Testis (tissue), 3 donors: ENCODE data around the gene NTM. TPM values are rescaled to one million over a fixed set of nuclear protein-coding genes. Genes with fewer than 3 reads are reported as not detected.
A peak's percentile ranks its signal among the peaks of the same experiment; 100 is the strongest.

ENCODE experiments used
- DNase-seq: peaks from one replicate; pipeline ENCODE4 v3.0.0-alpha.2; 2019
- H3K27ac ChIP-seq, 2 donors: fragments of 200-600 bp; sonication (generic); one replicate each; pipeline ENCODE4 v1.5.1; 2019
- H3K27me3 ChIP-seq: fragments of 200-600 bp; sonication (generic); one replicate; pipeline ENCODE4 v1.5.1; 2019
- H3K36me3 ChIP-seq: fragments of 200-600 bp; sonication (generic); one replicate; pipeline ENCODE4 v1.5.1; 2017; ENCODE audit warnings: low read depth; ENCODE audit errors: missing control alignments
- H3K4me1 ChIP-seq: fragments of 200-600 bp; sonication (generic); one replicate; pipeline ENCODE4 v1.5.1; 2019
- H3K4me3 ChIP-seq, 2 donors: fragments of 200-600 bp; sonication (generic); one replicate each; pipeline ENCODE4 v1.5.1; 2017 to 2019
- H3K9me3 ChIP-seq: fragments of 200-600 bp; sonication (generic); one replicate; pipeline ENCODE4 v1.5.1; 2017
- CTCF ChIP-seq, 3 experiments: fragments of 450-650 bp in 2 of 3; fragments of 200-600 bp in 1 of 3; sonication (generic) in 1 of 3; IDR thresholded peaks; one replicate each; pipeline ENCODE4 v1.5.1; 2016 to 2019; ENCODE audit warnings: antibody characterized with exemption in 3 of 3, mild to moderate bottlenecking in 2 of 3, moderate library complexity in 1 of 3
- POLR2A ChIP-seq: fragments of 450-650 bp; IDR thresholded peaks from one replicate; pipeline ENCODE4 v1.6.1; 2017; ENCODE audit warnings: antibody characterized with exemption, mild to moderate bottlenecking, moderate library complexity
- WGBS, 2 donors: methylation state at CpG; one replicate each; pipeline ENCODE4 v1.1.5; 2018; 5-methylcytosine and 5-hydroxymethylcytosine counted together
- intact Hi-C: fragments of 100-400 bp; cut with DNase I; formaldehyde crosslinking; loops from one replicate; pipeline ENCODE4 v1.15.1; 2023; ENCODE audit warnings: low total_unique reads
- polyA plus RNA-seq: library from polyadenylated mRNA; stranded (reverse); fragments of 350-450 nt; fragmentation: Illumina TruSeq; extraction: RNeasy Lipid Tissue Mini Kit (QIAGEN cat#74804); gene quantifications from one replicate; pipeline ENCODE4 v1.2.3, GENCODE V29; 2014; ENCODE audit warnings: low read depth, low replicate concordance; ENCODE audit not compliant: insufficient read depth
- total RNA-seq, 2 donors: library from RNA; depleted of rRNA; stranded (reverse); fragments of >200 nt; gene quantifications; one replicate each; pipeline ENCODE4 v1.2.3, GENCODE V29; 2016

The NTM gene
- total and polyA plus RNA-seq, 3 donors from 2014 or later: 1.7 to 4.5 (median 1.8) TPM

GRCh38 chr11:131404010-131404409 is 33.6 kb downstream of the NTM start:
- Histone ChIP-seq H3K4me3 (no peak overlapping the region), H3K36me3 (no peaks in the 10 kb centered on the region), H3K9me3 (no peaks in the 10 kb centered on the region), H3K27ac (no peak overlapping the region), H3K4me1 (peaks cover 3% of the 10 kb centered on the region), H3K27me3 (no peaks in the 10 kb centered on the region)
- no peak for TF ChIP-seq CTCF (IDR thresholded peaks at IDR 0.05)
- no peak for TF ChIP-seq POLR2A
- intact Hi-C loops: no loop called here
- WGBS, 2 donors: 72 to 94% methylated on average over 9 of the region's 9 CpGs
- no peak for DNase-seq

DNA sequence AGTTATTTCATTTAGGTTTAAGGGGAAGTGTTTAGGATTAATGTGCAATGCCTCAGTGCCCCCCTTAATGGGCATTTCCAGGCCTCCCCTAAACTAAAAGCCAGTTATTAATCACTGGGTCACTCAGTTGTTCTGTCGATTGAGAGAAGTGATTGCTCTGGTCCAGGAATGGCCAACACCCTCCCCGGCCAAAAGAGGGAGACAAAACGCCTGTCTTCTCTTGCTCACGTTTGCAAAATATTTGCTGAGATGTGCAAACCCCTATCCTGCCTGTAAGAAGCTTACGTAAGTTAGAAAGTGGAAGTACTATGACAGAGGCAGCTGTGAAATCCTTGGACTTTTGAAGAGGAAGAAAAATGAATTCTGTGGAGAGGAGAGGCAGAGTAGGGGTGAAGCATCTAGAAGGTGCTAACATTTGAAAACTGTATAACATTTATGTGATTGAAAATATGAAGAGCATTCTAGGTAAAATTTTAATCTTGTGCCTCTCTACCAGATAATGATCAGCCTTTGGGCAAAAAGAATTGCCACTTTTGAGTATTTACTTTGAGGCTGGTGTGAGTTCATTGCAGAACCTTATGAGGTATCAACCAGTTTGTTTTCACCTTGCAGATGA is 37.7 kb downstream of the NTM start:
- intact Hi-C loops: no loop called here
- TF ChIP-seq CTCF (IDR thresholded peaks at IDR 0.05) (peak; percentile 19 to 37 (median 37)), POLR2A (no peak)
- H3K4me1 ChIP-seq: peaks cover 16% of the 10 kb centered on the region
- 56 to 59% methylated on average over 5 of the region's 5 CpGs for WGBS, 2 donors
- no peak overlapping the region for H3K27ac ChIP-seq
- H3K36me3 ChIP-seq: no peaks in the 10 kb centered on the region
- DNase-seq: peak; percentile 63
- no peaks in the 10 kb centered on the region for H3K9me3 ChIP-seq
- no peaks in the 10 kb centered on the region for H3K27me3 ChIP-seq
- no peak overlapping the region for H3K4me3 ChIP-seq

DNA sequence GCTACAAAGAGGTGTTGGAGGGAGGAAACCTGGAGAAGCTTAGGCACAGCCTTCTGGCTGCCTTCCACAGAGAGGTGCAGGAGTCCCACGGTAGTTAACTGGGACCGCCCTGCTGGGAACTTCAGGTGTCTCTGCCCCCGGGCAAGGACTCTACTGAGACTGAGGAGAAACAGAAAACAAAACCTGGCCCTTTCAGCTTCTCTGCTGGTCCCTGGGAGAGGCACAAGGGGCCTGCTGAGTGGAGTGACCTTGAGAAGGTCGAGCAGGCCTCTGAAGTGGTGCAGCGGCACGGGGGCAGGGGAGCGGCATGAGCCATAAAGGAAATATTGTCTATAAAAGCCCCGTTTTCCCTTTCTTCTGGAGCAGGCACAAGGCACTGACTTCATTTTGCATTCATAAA is 38.9 kb downstream of the NTM start:
- DNase-seq: peak; percentile 17

DNA sequence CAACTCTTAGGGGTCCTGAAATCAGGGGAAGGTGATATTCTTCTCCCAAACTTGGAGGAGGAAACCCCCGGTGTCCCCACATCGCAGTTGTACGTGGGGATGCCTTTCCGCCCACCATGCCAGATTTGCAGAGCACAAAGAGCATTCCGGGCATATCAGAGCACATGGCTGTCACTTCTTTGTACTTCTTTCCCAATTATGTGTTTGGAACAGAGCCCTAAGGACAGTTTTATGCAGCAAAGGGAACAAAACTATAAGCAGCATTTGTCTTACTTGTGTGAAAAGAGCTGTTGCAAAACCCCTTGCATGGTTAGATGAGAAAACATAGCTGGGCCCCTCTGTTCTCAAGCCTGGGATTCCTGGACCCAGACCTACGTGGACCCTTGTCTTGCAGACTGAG is 41.2 kb downstream of the NTM start:
- Histone ChIP-seq H3K9me3 (no peaks in the 10 kb centered on the region), H3K36me3 (no peaks in the 10 kb centered on the region), H3K4me3 (no peak overlapping the region), H3K4me1 (peaks cover 16% of the 10 kb centered on the region), H3K27ac (no peak overlapping the region), H3K27me3 (no peaks in the 10 kb centered on the region)
- TF ChIP-seq CTCF (IDR thresholded peaks at IDR 0.05) (no peak), POLR2A (no peak)
- intact Hi-C loops: no loop called here
- no peak for DNase-seq
- 54 to 58% methylated on average over 6 of the region's 6 CpGs for WGBS, 2 donors

More for the DNA sequence above, 38.9 kb downstream of the NTM start:
- Histone ChIP-seq H3K4me1 (peaks cover 16% of the 10 kb centered on the region), H3K9me3 (no peaks in the 10 kb centered on the region), H3K4me3 (no peak overlapping the region), H3K36me3 (no peaks in the 10 kb centered on the region), H3K27me3 (no peaks in the 10 kb centered on the region), H3K27ac (no peak overlapping the region)
- intact Hi-C loops: no loop called here
- TF ChIP-seq POLR2A (no peak), CTCF (IDR thresholded peaks at IDR 0.05) (no peak)
- WGBS, 2 donors: 55% methylated on average over 8 of the region's 8 CpGs

- no peak overlapping the region for H3K27ac ChIP-seq
- H3K9me3 ChIP-seq: no peaks in the 10 kb centered on the region
- intact Hi-C loops: no loop called here
- no peak for TF ChIP-seq POLR2A
- no peak for TF ChIP-seq CTCF (IDR thresholded peaks at IDR 0.05)
- WGBS, 2 donors: 93 to 100% methylated on average over 1 of the region's 1 CpG
- no peaks in the 10 kb centered on the region for H3K27me3 ChIP-seq
- H3K4me1 ChIP-seq: peaks cover 16% of the 10 kb centered on the region
- no peak overlapping the region for H3K4me3 ChIP-seq
- H3K36me3 ChIP-seq: no peaks in the 10 kb centered on the region
- no peak for DNase-seq
Measured at GRCh38 chr11:131412061-131412460, 41.6 kb downstream of the NTM start.
